HG03469 (cell line): ENCODE data around the gene FLOT1.

Experiments used
- ATAC-seq: cut with Tn5 transposase; IDR thresholded peaks from one replicate; pipeline ENCODE4 v1.9.1; 2021; ENCODE audit warnings: mild to moderate bottlenecking, moderate library complexity, moderate number of reproducible peaks; ENCODE audit not compliant: unreplicated experiment

FLOT1 gene

GRCh38 chr6:30747902-30748769 is 5.6 kb upstream of the FLOT1 start:
- no peak for ATAC-seq

- ATAC-seq = no peak
Measured at GRCh38 chr6:30747300-30747687, 4.8 kb upstream of the FLOT1 start.

GRCh38 chr6:30744054-30744805 is 1.7 kb upstream of the FLOT1 start, which contains the start of gene IER3:
TSS of gene IER3 (minus strand) at chr6:30744547. CDS start at chr6:30744518, 29 bp downstream.
- no peak for ATAC-seq

GRCh38 chr6:30743099-30744053 is 889 bp upstream of the FLOT1 start:
- no peak for ATAC-seq

GRCh38 chr6:30741789-30742315 is 635 bp downstream of the FLOT1 start:
- no peak for ATAC-seq

- ATAC-seq = no peak
Measured at GRCh38 chr6:30741063-30741779, 1.3 kb downstream of the FLOT1 start.

GRCh38 chr6:30740540-30740870 is 2.0 kb downstream of the FLOT1 start:
- no peak for ATAC-seq

- no peak for ATAC-seq
Measured at GRCh38 chr6:30738532-30738931, 4.0 kb downstream of the FLOT1 start.

- no peak for ATAC-seq
Measured at GRCh38 chr6:30735668-30736314, 6.7 kb downstream of the FLOT1 start.

GRCh38 chr6:30732237-30732943 is 10.1 kb downstream of the FLOT1 start:
- no peak for ATAC-seq

- ATAC-seq = no peak
Measured at GRCh38 chr6:30730601-30731435, 11.7 kb downstream of the FLOT1 start.

GRCh38 chr6:30727920-30728553 is 14.4 kb downstream of the FLOT1 start:
- ATAC-seq = no peak

- ATAC-seq = no peak
Measured at GRCh38 chr6:30726506-30727413, 15.7 kb downstream of the FLOT1 start.

GRCh38 chr6:30725713-30726505 is 16.6 kb downstream of the FLOT1 start:
- ATAC-seq = no peak

GRCh38 chr6:30724906-30725667 is 17.4 kb downstream of the FLOT1 start:
- no peak for ATAC-seq
